NCI-H1694 treated with DMSO at 0.1 percent for 48 hours (cell line): ENCODE data around the gene ARSG.
"Not testable (repeated sequence)": the region's sequence is repeated elsewhere in the genome, so short reads cannot be mapped to it uniquely, and the experiment has no call there.

Source experiments
- DNase-seq: peaks from one replicate; lab custom pipeline; 2025; lab: John Stamatoyannopoulos, UW

Gene ARSG

DNA sequence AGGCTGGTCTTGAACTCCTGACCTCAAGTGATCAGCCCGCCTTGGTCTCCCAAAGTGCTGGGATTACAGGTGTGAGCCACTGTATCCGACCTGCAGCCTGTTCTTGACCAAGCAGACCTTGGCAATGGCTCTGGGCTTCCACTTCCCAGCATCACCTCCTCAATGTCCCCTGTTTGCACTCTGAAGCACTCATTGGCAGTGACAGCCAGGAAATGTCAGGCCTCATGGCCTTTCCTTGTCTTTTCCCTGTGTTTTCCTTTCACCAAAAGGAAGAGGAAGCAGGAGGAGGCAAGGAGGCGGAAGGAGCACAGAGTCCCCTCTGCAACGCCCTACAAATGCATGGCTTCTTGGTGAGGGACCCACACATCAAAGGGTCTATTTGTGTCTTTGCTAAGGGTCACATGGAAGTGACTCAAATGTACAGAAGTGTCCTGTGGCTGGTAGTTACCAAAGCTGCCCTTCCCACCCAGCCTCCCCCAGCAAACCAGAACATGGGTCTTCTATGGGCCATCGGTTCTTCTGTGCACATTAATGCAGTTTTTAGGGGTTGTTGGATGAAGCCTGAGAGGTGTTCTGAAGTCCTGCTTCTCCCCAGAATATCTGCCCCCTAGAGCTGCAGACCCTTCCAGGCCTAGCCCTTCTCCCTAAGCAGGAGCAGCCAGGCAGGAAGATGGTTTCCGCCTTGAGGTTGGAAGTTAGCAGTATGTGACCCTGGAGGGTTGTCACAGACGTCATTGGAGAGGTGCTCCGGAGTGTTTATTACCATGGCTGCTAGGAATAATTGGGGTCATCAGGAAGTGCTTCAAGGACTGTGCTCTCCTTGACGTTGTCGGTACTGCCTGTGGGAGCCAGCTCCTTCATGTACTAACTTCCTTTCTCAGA, 105.2 kb downstream of the ARSG start:
- no peak for DNase-seq

DNA sequence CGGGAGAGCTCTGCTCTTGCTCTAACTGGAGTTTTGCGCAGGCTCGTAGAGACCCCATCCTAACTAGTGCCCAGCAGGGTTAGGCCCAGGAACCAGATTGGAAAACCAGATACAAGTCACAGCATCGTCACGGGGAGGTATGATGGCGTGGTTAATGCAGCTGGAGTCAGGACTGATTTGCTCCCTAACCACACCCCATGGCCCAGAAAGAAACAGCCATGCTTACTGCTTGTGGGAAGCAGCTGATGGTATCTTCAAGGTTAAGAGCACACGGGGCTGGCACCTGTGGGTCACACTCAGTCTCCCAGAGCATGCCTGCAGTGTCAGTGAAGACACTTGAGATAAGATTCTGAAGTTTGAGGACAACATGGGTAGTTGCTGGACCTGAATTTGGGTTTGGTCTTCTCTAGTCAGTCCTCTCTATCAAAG, 105.8 kb downstream of the ARSG start:
- no peak for DNase-seq

DNA sequence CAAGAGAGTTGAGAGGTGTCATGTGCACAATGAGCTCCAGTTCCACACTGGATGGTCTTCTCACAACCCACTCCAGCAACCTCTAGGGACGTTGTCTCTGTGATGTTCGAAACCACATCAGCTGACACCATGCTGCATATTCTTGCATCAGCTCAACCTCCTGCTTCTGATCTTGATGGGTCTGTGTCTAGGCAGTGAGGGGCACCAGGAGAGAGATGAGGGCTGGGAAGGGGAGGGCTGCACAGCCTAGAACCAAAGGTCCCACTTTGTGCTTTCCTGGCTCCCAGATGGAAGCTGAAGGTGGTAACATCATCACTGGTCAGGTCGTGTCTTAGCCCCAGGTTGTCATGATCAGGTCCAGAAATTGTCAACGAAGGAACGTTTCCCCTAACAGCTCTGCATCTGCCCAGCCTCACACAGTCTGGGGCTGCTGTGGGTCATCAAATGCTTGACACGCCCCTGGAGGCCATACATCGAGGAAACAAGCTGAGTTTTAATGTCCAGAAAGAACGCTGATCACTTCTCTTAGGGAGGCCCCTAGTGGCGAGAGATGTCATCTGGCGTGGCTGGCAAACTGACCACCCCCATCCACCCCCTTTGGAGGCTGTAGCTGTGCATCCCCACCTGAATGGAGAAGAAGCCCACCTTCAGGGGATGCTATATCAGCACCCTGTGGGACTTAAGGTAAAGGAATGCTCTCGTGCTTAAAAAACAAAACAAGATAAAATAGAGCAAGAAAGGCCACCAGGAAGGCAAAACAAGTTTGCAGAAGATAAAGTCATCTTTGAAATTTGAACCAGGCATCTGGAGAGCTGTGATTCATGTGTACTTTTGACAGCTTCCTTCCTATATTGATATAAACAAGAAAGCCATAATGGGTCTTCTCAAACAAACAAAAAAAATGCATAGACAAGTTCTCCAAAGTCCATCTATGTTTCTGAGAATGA, 107.7 kb downstream of the ARSG start:
- no peak for DNase-seq

DNA sequence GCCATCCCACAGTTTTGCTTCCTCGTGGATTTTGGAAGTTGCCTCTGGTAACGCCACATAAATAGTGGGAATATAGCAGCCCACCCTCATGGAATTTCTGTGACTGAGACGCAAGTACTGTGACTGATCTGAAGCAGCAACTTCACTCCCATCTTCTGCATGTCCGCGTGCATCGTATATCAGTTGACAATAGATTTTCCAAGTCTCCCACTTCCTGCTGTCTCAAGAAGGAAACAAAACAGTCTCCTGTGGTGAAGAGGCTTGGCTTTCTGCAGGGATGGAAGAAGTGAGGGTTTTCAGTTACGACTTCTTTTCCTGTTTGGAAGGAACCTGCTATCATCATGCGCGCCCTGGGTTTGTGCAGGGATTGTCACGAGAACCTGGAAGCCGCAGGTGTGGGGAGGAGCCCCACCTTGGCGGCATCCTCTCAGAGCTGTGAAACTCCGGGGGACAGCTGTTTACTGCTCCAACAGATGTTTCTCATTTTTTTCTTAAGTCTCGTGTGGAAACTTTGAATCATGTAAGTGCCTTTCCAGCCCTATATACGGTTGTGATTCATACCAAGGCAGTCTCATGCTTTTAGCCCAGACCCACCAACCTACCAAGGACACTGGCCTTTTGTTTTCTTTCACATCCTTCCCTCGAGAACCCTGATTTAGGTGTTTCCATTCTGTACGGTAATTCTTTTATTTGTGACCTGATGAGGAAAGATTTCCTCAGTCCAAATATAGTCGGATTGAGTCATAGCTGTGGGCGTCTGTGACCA, 108.5 kb downstream of the ARSG start:
- no peak for DNase-seq

DNA sequence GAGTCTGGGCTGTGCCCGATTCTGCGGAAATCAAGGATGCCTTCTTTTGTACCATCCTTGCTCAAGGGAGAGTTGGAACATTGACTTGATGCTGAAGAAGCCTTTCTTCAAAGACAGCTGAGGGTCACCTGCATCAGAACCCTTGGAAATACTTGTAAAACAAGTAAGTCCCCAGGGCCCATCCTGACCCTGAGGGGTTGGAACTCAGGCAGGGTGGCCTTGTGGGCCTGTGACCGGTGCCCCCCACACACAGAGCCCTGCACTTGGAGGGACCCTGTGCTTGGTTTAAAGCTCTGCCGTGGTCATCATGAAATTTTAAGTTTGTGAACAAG, 109.1 kb downstream of the ARSG start:
- DNase-seq = no peak

DNA sequence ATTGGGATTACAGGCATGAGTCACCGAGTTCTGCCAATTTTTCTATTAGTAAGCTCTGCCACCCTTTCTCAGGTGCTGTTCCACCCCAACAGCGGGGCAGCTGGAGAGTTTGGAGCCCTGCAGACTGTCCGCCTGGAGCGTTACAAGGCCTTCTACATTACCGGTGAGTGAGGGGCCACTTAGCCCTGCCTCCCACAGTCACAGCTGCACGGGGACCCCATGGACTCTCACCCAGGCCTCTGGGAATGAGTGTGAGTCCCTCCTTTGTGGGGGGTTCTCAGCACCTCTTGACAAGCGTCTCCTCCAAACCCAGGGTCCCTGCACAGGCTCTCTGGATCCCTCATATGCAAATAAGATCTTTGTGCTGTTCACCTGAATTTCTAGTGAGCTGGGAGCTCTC, 110.0 kb downstream of the ARSG start:
- no peak for DNase-seq

DNA sequence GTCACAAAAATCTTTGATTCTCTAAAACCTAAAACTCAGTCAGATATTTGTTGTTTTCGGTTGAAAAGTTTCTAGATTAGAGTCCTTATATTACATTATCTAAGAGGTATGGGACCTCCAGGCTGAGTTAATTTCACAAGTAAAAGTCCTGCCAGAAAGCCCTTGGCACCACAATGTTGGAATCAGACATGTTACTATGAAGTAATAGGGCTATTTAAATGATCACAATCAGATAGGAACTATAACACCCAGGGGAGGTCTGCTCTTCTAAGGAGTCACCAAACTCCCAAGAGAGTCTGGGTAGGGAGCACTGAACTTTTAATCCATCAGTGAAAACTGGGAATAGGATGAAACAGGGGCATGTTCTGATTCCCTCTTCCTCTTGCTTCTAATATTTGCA, 111.8 kb downstream of the ARSG start:
- DNase-seq = no peak

DNA sequence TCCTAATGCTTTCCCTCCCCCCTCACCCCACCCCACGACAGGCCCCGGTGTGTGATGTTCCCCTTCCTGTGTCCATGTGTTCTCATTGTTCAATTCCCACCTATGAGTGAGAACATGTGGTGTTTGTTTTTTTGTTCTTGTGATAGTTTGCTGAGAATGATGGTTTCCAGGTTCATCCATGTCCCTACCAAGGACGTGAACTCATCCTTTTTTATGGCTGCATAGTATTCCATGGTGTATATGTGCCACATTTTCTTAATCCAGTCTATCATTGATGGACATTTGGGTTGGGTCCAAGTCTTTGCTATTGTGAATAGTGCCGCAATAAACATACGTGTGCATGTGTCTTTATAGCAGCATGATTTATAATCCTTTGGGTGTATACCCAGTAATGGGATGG, 112.5 kb downstream of the ARSG start:
- DNase-seq = not testable (repeated sequence)

DNA sequence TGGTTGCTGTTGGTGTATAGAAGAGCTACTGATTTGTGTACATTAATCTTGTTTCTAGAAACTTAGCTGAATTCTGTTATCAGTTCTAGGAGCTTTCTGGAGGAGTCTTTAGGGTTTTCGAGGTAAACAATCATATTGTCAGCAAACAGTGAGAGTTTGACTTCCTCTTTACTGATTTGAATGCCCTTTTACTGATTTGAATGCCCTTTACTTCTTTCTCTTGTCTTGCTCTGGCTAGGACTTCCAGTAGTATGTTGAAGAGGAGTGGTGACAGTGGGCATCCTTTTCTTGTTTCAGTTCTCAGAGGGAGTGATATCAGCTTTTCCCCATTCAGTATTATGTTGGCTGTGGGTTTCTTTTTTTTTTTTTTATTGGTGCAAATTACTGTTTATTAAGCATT, 116.4 kb downstream of the ARSG start:
- not testable (repeated sequence) for DNase-seq

DNA sequence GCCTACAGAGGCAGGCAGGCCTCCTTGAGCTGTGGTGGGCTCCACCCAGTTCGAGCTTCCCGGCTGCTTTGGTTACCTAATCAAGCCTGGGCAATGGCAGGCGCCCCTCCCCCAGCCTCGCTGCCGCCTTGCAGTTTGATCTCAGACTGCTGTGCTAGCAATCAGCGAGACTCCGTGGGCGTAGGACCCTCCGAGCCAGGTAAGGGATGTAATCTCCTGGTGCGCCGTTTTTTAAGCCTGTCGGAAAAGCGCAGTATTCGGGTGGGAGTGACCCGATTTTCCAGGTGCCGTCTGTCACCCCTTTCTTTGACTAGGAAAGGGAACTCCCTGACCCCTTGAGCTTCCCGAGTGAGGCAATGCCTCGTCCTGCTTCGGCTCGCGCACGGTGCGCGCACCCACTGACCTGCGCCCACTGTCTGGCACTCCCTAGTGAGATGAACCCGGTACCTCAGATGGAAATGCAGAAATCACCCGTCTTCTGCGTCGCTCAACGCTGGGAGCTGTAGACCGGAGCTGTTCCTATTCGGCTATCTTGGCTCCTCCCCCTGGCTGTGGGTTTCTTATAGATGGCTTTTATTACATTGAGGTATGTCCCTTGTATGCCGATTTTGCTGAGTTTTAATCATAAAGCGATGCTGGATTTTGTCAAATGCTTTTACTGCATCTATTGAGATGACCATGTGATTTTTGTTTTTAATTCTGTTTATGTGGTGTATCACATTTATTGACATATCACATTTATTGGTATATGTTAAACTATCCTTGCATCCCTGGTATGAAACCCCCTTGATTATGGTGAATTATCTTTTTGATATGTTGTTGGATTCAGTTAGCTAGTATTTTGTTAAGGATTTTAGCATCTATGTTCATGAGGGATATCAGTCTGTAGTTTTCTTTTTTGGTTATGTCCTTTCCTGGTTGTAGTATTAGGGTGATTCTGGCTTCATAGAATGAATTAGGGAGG, 122.6 kb downstream of the ARSG start:
- DNase-seq = not testable (repeated sequence)

DNA sequence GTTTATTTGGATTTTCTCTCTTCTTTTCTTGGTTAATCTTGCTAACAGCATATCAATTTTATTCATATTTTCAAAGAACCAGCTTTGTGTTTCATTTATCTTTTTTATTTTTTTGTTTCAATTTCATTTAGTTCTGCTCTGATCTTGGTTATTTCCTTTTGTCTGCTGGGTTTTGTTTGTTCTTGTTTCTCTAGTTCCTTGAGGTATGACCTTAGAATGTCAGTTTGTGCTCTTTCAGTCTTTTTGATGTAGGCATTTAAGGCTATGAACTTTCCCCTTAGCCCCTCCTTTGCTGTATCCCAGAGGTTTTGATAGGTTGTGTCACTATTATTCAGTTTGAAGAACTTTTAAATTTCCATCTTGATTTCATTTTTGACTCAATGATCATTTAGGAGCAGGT, 123.6 kb downstream of the ARSG start:
- DNase-seq = not testable (repeated sequence)

DNA sequence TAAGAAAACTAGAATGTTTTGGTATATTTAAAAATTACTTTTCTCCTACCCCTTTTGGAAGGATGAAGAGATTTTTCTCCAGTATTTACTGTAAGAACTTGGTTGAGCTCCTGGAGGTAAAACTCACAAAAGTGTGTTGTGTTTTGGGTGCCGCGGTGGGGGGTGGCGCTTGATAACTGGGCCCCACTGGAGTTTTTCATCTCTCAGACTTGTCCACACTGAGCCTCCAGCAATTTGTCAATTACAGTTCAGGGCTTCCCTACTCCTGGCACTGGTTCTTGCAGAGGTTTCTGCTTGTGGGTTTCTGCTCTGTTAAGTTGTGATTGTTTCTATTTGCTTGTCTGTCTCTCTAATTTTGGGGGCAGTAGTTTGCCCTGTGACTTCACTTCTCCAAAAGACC, 126.0 kb downstream of the ARSG start:
- no peak for DNase-seq

DNA sequence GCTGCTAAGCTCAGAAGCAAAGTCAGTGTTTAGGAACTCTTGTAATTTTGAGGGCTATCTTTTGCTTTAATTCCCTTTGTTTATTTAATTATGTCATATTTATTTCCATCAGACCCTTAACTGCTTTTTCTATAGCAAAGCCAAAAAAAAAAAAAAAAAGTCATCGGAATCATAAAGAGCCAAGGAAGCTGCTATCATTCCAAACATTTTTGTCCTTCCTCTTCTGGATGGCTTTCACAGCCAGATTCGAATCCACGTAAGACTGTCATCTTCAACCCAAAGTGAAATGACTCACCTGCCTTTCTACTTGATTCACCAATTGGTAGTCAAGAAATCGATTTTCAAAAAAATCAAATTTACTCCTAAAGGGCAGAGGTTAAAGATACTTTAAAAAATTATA, 127.6 kb downstream of the ARSG start:
- DNase-seq = no peak

DNA sequence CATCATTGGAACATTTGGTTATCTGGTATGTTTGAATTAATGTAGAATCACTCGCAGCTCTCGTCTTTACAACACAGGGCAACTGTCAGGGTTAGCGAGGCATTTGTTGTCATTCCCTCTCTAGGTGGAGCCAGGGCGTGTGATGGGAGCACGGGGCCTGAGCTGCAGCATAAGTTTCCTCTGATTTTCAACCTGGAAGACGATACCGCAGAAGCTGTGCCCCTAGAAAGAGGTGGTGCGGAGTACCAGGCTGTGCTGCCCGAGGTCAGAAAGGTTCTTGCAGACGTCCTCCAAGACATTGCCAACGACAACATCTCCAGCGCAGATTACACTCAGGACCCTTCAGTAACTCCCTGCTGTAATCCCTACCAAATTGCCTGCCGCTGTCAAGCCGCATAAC, 128.8 kb downstream of the ARSG start:
- DNase-seq = no peak

DNA sequence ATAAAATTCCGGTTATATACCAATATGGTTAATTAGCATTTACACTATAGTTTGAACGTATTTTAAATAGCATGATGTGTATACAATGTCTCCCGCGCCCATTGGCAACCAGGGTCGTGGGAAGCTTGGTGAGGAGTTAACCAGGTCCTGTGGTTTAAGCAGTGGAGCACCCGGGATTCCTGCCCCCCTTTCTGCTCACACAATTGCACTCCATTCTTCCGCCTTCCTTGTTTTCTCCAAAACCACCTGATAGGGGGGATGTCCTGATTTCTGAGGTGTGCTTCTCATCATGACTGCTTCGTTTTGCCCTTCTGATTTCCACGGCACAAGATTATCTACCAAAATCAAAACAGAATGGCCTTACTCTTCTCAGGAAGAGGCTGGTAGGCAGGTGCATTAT, 130.2 kb downstream of the ARSG start:
- no peak for DNase-seq

DNA sequence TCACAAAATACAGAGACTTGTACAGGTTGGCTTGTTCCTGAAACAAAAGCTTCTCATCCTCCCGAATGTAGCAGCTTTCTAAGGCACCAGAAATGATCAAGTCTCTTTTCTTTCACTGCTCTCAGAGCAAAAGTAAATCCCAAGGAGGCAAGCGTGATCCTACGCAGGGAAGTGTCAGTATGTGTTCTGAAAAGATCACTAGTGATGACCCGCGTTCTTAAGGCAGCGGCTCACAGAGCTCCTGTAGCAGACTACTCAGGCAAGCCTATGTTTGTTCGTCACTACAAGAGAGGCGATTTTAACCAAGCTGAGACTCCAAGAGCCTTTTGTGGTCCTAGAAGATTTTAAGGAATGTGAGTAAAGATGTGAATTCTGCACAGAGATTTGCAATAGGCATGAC, 131.5 kb downstream of the ARSG start:
- no peak for DNase-seq

DNA sequence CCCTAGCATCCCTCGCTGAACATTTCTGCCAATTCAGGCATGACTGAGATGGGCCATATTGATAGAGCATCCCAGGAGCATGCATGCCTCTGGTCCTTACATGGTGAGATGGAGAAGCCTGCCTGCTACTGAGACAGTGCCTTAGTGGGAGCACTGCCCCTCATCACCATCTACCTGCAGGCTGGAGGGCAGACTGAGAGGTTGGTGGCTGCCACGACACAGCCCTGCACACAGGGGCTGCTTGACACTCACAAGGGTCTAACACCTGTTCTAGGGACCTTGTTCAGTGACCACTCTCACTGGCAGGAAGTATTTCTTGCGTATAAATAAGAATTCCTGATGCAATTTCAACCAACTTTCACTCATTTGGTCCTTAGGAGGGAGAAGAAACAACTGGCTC, 132.0 kb downstream of the ARSG start:
- DNase-seq = no peak

DNA sequence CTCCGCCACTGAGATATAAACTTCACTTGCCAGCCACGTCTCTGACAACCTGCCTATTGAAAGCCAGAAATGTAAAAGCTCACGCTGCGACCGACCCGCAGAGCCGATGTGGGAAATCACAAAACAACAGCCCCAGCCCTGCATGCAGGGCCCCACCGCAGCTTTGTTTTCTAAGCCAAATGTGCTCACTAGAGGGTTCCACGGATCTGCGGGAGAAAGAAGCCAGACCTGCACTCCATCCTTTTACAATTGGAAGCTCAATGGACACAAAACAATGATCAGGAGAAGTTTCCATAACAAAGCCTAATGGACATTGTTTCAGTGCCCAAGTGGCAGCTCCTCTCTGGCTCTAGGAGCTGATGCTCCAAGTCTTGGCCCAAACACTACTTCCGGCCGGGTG, 132.9 kb downstream of the ARSG start:
- no peak for DNase-seq

DNA sequence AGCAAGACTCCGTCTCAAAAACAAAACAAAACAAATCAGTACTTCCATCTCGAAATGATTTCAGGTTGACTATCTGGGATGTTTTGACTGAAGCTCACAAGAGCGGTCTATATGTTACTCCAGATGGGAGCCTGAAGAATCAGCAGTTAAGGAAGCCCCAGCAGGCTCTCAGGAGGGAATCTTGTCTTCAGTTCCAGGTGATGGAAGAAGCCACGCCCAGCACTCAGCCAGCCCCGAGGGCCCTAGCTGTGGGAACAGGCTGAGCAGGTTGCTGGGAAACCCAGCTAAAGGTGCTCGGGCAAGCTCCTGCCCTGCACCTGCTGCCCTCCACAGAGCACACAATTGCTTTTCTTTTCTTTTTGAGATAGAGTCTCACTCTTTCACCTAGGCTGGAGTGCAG, 133.6 kb downstream of the ARSG start:
- no peak for DNase-seq

DNA sequence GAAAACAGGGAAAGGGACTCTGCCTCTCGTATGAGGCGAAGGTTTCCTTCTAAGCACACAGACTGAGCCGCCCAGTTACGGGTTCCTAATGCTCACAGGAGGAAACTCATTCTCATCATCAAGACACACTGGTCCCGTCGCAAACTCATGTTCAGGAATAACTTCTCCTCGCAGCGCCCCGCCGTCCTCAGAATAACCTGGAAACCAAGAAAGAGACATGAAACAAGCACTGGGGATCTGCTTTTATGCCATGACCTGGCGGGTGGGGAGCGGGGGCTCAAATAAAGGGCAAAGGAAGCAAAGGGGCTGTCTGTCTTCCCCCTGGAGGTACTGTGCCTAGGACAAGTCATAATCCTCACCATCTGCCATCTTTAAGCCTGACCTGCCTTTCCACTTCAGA, 134.7 kb downstream of the ARSG start:
- DNase-seq = no peak

DNA sequence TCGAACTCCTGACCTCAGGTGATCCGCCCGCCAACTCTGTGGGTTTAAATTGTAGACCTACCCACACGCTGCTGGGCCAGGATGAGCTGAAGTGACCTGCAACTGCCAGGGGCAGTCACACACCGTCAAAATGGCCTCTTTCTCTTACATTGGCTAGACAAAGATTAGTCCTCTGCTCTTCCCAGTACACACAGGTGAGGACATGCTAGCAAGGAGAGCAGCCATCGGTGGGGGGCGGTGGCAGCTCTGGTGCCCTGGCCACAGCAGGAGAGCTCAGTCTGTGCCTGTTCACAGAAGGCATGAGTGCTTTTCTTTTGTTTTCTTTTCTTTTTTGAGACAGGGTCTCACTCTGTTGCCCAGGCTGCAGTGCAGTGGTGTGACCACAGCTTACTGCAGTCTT, 136.3 kb downstream of the ARSG start:
- DNase-seq = no peak
